GM18502 (cell line): ENCODE results near the gene BBS9.
"Not testable (repeated sequence)": the region's sequence is repeated elsewhere in the genome, so short reads cannot be mapped to it uniquely, and the experiment has no call there.

ENCODE experiments used
- ATAC-seq: cut with Tn5 transposase; IDR thresholded peaks from one replicate; pipeline ENCODE4 v1.9.1; 2021; ENCODE audit warnings: mild to moderate bottlenecking; ENCODE audit not compliant: unreplicated experiment, poor library complexity

The BBS9 gene

GRCh38 chr7:33192695-33193291, 63.4 kb downstream of the BBS9 start:
- ATAC-seq, result no peak

DNA sequence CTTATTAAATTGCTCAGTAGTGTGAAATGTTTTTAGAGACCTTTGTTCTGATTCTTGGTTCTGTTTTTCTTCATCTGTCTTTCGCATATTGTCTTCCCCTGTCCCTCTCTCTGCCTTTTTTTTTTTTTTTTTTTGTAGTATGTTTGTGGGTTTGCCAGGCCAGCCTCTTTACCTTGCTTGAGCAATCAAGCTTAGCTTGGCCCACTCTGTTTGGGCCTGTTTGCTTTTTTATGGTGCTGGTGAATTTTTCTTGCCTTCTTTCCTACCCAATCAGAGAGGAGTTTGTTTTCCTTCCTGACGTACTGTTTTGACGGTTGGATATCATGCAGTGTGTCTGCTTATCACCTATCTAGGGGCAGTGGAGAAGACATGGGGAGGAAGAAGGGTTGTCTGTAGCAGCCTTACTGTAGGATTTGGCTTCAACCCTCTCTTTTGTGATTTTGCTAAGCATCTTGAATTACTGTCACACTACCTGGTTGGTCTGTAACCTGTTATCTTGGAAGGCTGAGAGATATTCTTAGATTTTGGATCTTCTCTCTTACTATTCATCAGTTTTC, 64.0 kb downstream of the BBS9 start:
- ATAC-seq, result peak; percentile 42

DNA sequence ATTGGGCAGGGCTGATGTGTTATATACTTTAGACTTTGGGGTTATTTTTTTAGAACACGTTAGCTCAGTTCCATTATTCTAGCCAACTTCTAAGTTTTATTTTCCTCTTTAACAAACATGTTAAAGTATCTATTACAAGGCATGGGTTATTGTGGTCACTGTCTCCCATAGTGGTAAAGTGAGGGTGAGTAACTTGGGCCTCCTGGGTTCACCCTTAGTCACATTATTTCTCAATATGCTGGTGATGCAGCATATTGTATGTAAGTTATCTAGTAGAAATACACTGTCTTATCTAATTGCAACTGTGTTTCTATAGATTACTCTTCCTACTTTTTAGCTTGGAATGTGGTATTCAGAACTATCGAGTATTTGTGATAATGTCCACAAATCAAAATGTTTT, 65.9 kb downstream of the BBS9 start:
- ATAC-seq, result no peak

GRCh38 chr7:33196221-33196620, 66.9 kb downstream of the BBS9 start:
- no peak for ATAC-seq

DNA sequence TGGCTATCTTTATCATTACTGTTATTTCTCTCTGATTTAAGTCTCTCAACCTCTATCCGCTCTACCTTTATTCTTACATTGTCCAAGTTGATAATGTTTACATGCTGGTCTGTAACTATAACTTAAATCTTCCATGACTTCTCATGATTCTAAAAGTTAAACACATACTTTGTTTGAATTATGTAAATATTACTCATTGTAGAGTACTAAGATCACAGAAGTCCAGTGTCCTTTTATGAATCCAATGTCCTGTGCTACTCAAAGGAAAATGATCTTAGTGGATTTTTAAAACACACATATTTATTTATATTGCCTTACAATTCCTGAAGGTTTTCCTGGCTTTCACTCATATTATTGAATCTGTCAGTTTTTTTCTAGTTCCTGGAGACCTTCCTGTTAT, 70.9 kb downstream of the BBS9 start:
- no peak for ATAC-seq

- ATAC-seq, result no peak
Observed at GRCh38 chr7:33201821-33202220, 72.5 kb downstream of the BBS9 start.

DNA sequence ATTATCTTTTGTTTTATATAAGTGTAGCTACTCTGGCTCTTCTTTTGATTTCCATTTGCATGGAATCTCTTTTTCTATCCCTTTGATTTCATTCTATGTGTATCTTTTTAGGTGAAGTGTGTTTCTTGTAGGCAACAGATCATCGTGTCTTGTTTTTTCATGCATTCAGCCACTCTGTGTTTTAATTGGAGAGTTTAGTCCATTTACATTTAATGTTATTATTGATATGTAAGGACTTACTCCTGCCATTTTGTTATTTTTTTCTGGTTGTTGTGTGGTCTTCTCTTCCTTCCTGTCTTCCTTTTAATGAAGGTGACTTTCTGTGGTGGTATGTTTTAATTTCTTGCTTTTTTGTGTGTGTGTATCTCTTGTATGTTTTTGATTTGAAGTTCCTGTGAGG, 81.6 kb downstream of the BBS9 start:
- ATAC-seq, result no peak

GRCh38 chr7:33212144-33212543, 82.8 kb downstream of the BBS9 start:
- no peak for ATAC-seq

GRCh38 chr7:33215992-33216391, 86.6 kb downstream of the BBS9 start:
- ATAC-seq, result no peak

DNA sequence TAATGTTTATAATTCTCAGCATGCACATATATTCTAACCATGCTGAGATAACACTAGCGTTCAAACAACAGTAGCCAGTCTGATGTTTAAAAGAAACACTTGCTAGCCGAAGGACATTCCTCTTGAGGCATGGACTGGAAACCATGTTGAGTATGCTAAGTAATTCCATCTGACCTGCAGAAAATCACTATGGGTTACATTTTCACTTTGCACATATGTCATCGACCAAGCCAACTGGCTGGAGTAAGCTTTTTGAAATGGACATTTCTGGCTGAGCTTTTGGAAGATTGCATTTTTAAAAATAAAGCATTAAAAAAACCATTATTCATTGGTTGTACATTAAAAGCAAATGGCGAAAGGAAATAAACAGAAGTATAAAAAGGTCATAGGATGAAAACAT, 88.2 kb downstream of the BBS9 start:
- ATAC-seq, result no peak

DNA sequence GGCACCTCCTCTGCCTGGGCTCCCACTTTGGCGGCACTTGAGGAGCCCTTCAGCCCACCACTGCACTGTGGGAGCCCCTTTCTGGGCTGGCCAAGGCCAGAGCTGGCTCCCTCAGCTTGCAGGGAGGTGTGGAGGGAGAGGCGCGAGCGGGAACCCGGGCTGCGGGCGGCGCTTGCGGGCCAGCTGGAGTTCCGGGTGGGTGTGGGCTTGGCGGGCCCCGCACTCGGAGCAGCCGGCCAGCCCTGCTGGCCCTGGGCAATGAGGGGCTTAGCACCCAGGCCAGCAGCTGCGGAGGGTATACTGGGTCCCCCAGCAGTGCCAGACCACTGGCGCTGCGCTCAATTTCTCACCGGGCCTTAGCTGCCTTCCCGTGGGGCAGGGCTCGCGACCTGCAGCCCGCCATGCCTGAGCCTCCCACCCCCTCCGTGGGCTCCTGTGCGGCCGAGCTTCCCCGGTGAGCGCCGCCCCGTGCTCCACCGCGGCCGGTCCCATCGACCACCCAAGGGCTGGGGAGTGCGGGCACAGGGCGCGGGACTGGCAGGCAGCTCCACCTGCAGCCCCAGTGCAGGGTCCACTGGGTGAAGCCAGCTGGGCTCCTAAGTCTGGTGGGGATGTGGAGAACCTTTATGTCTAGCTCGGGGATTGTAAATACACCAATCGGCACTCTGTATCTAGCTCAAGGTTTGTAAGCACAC, 89.6 kb downstream of the BBS9 start:
- ATAC-seq, result not testable (repeated sequence)

DNA sequence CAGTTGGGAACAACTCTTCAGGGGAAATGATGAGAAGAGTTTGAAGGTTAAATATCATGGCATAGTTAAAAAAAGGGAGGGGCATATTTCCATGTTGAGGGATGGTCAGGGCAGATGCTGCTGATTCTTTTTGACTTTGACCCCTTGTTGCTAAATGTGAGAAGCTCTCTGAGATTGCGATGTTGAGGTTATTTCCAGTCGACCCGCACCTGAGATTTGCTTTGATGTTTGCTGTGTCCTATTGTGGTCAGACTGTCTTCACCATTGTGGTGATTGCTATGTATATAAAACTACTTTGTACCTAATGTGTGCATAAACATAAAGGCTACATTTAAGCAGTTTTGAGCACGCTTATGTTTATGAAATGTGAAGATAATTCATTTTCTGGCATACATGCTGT, 90.9 kb downstream of the BBS9 start:
- ATAC-seq, result no peak

GRCh38 chr7:33221390-33221789, 92.0 kb downstream of the BBS9 start:
- no peak for ATAC-seq

- ATAC-seq, result no peak
Observed at GRCh38 chr7:33232632-33233145, 103.3 kb downstream of the BBS9 start.

GRCh38 chr7:33233659-33234058, 104.3 kb downstream of the BBS9 start:
- ATAC-seq, result no peak

GRCh38 chr7:33237036-33237435, 107.7 kb downstream of the BBS9 start:
- no peak for ATAC-seq

DNA sequence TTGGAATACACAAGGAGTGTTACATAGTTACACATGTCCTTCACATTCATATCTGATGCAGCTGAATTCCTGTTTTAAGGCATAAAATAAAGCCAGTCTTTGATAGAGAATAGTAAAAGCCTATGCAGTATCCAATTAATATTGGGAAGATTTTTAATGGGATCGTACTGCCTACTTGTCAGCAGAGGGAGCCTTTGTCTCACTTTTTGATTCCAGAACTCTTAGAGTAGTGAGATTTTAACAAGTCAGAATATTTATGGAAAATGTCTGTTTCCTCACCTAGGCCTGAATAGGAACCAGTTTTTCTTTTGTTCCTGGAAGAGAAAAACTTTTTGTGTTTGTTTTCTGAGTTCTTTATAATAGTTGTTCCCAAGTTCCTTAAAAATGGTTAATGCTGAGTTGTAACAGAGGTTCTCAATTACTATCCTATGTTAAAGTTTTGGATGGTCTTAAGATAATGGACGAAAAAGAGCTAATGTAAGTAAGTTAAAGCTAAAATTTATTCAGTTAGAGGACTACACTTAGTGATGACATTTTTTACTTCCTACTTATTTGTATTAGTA, 114.0 kb downstream of the BBS9 start:
- no peak for ATAC-seq

GRCh38 chr7:33248671-33249070, 119.3 kb downstream of the BBS9 start:
- no peak for ATAC-seq

- ATAC-seq, result no peak
Observed at GRCh38 chr7:33250421-33250871, 121.1 kb downstream of the BBS9 start.

- ATAC-seq, result no peak
Observed at GRCh38 chr7:33251301-33251700, 121.9 kb downstream of the BBS9 start.

DNA sequence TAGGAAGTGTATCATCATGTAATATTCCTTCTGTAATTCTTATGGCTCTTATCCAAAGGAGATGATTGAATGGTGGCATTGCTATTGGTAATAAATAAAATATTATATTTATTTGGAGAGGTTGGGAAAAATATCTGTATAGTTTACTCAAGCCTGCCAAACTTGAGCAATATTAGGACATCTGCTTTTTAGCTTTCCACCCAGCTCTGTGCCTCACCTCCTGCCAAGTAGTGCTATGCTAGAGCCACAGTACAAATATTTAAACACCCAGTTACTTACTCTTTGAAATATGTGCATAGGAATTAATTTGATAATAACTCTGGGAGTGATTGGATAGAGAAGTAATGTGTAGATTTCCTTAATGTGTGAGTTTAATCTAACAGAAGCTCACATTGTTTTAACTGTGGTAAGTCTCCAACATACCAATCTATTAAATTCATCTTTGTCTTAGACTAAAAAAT, 129.2 kb downstream of the BBS9 start:
- no peak for ATAC-seq
